H9 (cell line): Measurements from ENCODE around the gene DUOXA2. TPM values are rescaled to one million over a fixed set of nuclear protein-coding genes. Genes with fewer than 3 reads are reported as not detected.

Source experiments
- DNase-seq: peaks from one replicate; pipeline ENCODE4 v3.0.0-alpha.2; 2017
- H2AFZ ChIP-seq: one replicate; pipeline ENCODE4 v1.6.1; 2013; ENCODE audit warnings: mild to moderate bottlenecking, low read length, control low read depth, moderate library complexity
- H2AK5ac ChIP-seq: 2 replicates; pipeline ENCODE4 v1.6.1; 2013; ENCODE audit warnings: low read length, control low read depth, mixed read lengths; ENCODE audit not compliant: insufficient read length
- H2BK120ac ChIP-seq: one replicate; pipeline ENCODE4 v1.6.1; 2013; ENCODE audit warnings: low read depth, mild to moderate bottlenecking, low read length, control low read depth, inconsistent platforms; ENCODE audit not compliant: poor library complexity, severe bottlenecking
- H2BK12ac ChIP-seq: 2 replicates; pipeline ENCODE4 v1.6.1; 2013; ENCODE audit warnings: low read length, control low read depth, mixed read lengths, low read depth; ENCODE audit not compliant: insufficient read length
- H2BK15ac ChIP-seq: 2 replicates; pipeline ENCODE4 v1.6.1; 2013; ENCODE audit warnings: low read depth, low read length, control low read depth
- H2BK20ac ChIP-seq: one replicate; pipeline ENCODE4 v1.6.1; 2013; ENCODE audit warnings: low read depth, mild to moderate bottlenecking, low read length, control low read depth, inconsistent platforms; ENCODE audit not compliant: poor library complexity, severe bottlenecking
- H2BK5ac ChIP-seq: 2 replicates; pipeline ENCODE4 v1.6.1; 2013; ENCODE audit warnings: low read length, control low read depth, mixed read lengths; ENCODE audit not compliant: insufficient read length
- H3K14ac ChIP-seq: 2 replicates; pipeline ENCODE4 v1.6.1; 2013; ENCODE audit warnings: low read length, control low read depth; ENCODE audit not compliant: insufficient read depth
- H3K18ac ChIP-seq: 2 replicates; pipeline ENCODE4 v1.6.1; 2013; ENCODE audit warnings: low read depth, mild to moderate bottlenecking, mixed read lengths, low read length, control low read depth; ENCODE audit not compliant: insufficient read length
- H3K23ac ChIP-seq: 2 replicates; pipeline ENCODE4 v1.6.1; 2013; ENCODE audit warnings: low read length, control low read depth, mixed read lengths, low read depth; ENCODE audit not compliant: insufficient read length
- H3K23me2 ChIP-seq: 2 replicates; pipeline ENCODE4 v1.6.1; 2013; ENCODE audit warnings: low read depth, mild to moderate bottlenecking, mixed read lengths, low read length, control low read depth; ENCODE audit not compliant: insufficient read length, poor library complexity, severe bottlenecking
- H3K27ac ChIP-seq: 2 replicates; pipeline ENCODE4 v1.5.1; 2013; ENCODE audit warnings: low read length, control low read depth, mixed read lengths, low read depth; ENCODE audit not compliant: insufficient read length
- H3K27me3 ChIP-seq: 2 replicates; pipeline ENCODE4 v1.6.1; 2013; ENCODE audit warnings: low read length, control low read depth, inconsistent platforms; ENCODE audit not compliant: insufficient read depth
- H3K4ac ChIP-seq: 2 replicates; pipeline ENCODE4 v1.6.1; 2013; ENCODE audit warnings: low read depth, mild to moderate bottlenecking, control low read depth, inconsistent platforms, low read length, moderate library complexity
- H3K4me1 ChIP-seq: 2 replicates; pipeline ENCODE4 v1.6.1; 2013; ENCODE audit warnings: low read length, control low read depth, inconsistent platforms; ENCODE audit not compliant: insufficient read depth
- H3K4me2 ChIP-seq: 2 replicates; pipeline ENCODE4 v1.6.1; 2013; ENCODE audit warnings: low read length, control low read depth, mixed read lengths; ENCODE audit not compliant: insufficient read length, insufficient read depth
- H3K56ac ChIP-seq: 2 replicates; pipeline ENCODE4 v1.6.1; 2013; ENCODE audit warnings: low read depth, mild to moderate bottlenecking, mixed read lengths, low read length, control low read depth; ENCODE audit not compliant: insufficient read length
- H3K79me1 ChIP-seq: 2 replicates; pipeline ENCODE4 v1.6.1; 2013; ENCODE audit warnings: low read depth, mild to moderate bottlenecking, moderate library complexity, low read length, control low read depth, inconsistent platforms; ENCODE audit not compliant: insufficient read depth, poor library complexity, severe bottlenecking
- H3K79me2 ChIP-seq: 2 replicates; pipeline ENCODE4 v1.6.1; 2013; ENCODE audit warnings: low read length, control low read depth, inconsistent platforms; ENCODE audit not compliant: insufficient read depth
- H3K9ac ChIP-seq: 2 replicates; pipeline ENCODE4 v1.6.1; 2013; ENCODE audit warnings: low read length, control low read depth, mixed read lengths; ENCODE audit not compliant: insufficient read length; ENCODE audit errors: extremely low read depth
- H3K9me3 ChIP-seq: one replicate; pipeline ENCODE4 v1.6.1; 2013; ENCODE audit warnings: low read depth, low read length, inconsistent platforms; ENCODE audit not compliant: control insufficient read depth
- H3T11ph ChIP-seq: one replicate; pipeline ENCODE4 v1.6.1; 2013; ENCODE audit warnings: mild to moderate bottlenecking, low read length, control low read depth, inconsistent platforms
- H4K20me1 ChIP-seq: one replicate; pipeline ENCODE4 v1.6.1; 2013; ENCODE audit not compliant: control insufficient read depth, insufficient read length, insufficient read depth
- H4K5ac ChIP-seq: 2 replicates; pipeline ENCODE4 v1.6.1; 2013; ENCODE audit warnings: low read depth, mild to moderate bottlenecking, mixed read lengths, low read length, control low read depth; ENCODE audit not compliant: insufficient read length
- H4K8ac ChIP-seq: replicated peaks from 2 replicates; pipeline ENCODE4 v1.6.1; 2013; ENCODE audit warnings: low read length, control low read depth, mixed read lengths, low read depth; ENCODE audit not compliant: insufficient read length
- H4K91ac ChIP-seq: 2 replicates; pipeline ENCODE4 v1.6.1; 2013; ENCODE audit warnings: low read depth, mild to moderate bottlenecking, moderate library complexity, mixed read lengths, low read length, control low read depth; ENCODE audit not compliant: insufficient read length
- H3K27ac Mint-ChIP-seq, 3 experiments: 2 replicates in 2 of 3; 3 replicates in 1 of 3; pipeline ENCODE4 v1.8.0; 2020 to 2021; ENCODE audit warnings: mixed read lengths in 3 of 3, mild to moderate bottlenecking in 1 of 3, moderate library complexity in 1 of 3
- H3K27me3 Mint-ChIP-seq: 2 replicates; pipeline ENCODE4 v1.8.0; 2021; ENCODE audit warnings: low read depth, mild to moderate bottlenecking, moderate library complexity, mixed read lengths
- H3K36me3 Mint-ChIP-seq, 3 experiments: 2 replicates in 2 of 3; 3 replicates in 1 of 3; pipeline ENCODE4 v1.8.0; 2020 to 2021; ENCODE audit warnings: low read depth in 3 of 3, mixed read lengths in 3 of 3; ENCODE audit not compliant: insufficient read depth in 1 of 3
- H3K4me1 Mint-ChIP-seq, 2 experiments: 2 replicates each; pipeline ENCODE4 v1.8.0; 2020; ENCODE audit warnings: mixed read lengths in 2 of 2
- H3K4me3 Mint-ChIP-seq, 2 experiments: 2 replicates in 1 of 2; 3 replicates in 1 of 2; pipeline ENCODE4 v1.8.0; 2020 to 2021; ENCODE audit warnings: mild to moderate bottlenecking in 2 of 2, mixed read lengths in 2 of 2, moderate library complexity in 1 of 2
- H3K9me3 Mint-ChIP-seq, 2 experiments: 2 replicates in 1 of 2; 3 replicates in 1 of 2; pipeline ENCODE4 v1.8.0; 2020; ENCODE audit warnings: mild to moderate bottlenecking in 2 of 2, mixed read lengths in 2 of 2, moderate library complexity in 1 of 2
- WGBS: extraction: QIAGEN DNeasy Blood & Tissue Kit; methylation state at CpG from one replicate; pipeline ENCODE4 v1.1.7; 2013; ENCODE audit warnings: missing lambda C conversion rate, low lambda C conversion rate, mixed read lengths; ENCODE audit not compliant: insufficient read length; ENCODE audit errors: extremely low coverage; 5-methylcytosine and 5-hydroxymethylcytosine counted together
- total RNA-seq: library from RNA; stranded (reverse); gene quantifications from 2 replicates; pipeline ENCODE4 v1.2.1, GENCODE V29; 2021
- TF ChIP-seq, protein P1 (sequence below): fragments of 200-600 bp; sonication (generic); conservative IDR thresholded peaks from 3 replicates; pipeline ENCODE4 v1.8.0; 2021; ENCODE audit warnings: antibody characterized with exemption, mild to moderate bottlenecking

DUOXA2 gene
- total RNA-seq, 1 experiment from 2014 or later, result not detected

DNA sequence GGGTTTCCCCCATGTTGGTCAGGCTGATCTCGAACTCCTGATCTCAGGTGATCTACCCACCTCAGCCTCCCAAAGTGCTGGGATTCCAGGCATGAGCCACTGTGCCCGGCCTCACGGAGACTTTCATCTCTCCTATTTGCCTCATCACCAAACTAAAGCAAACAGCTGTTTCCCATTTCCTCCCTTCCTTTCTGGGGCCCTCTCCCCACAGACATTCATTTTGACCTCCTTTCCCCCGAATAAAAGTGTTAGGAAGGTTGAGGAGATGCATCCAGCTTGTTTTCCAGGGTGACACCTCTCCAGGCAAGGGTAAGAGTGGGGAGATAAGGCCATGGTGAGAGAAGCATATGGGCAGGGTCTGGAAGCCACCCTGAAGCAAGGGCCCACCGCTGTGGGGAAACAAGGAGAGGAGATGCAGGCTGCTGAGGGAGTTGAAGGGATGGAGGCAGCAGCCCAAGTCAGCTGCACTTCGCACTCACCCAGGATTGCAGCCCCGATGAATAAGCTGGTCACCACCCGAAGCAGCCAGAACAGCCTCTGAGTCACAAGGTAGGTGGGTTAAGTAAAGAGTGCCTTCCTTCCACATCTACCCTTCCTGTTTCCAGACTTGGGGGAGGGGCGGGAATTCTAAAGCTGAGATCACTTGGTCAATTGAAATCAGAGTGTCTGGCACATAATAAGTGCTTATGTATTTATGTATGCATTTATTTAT lies 7.7 kb downstream of the DUOXA2 start:
- no peak for DNase-seq
- Histone ChIP-seq H4K5ac (no peak overlapping the region), H2BK20ac (no peak overlapping the region), H3K79me2 (no peaks in the 10 kb centered on the region), H3T11ph (no peak overlapping the region), H2BK120ac (no peak overlapping the region), H3K27me3 (peaks cover 20% of the 10 kb centered on the region), H4K91ac (no peak overlapping the region), H3K23me2 (peaks cover 2% of the 10 kb centered on the region), H2AK5ac (no peak overlapping the region), H2BK5ac (no peak overlapping the region), H2AFZ (no peak overlapping the region), H3K9me3 (no peaks in the 10 kb centered on the region), H3K18ac (no peak overlapping the region), H3K4me2 (no peak overlapping the region), H3K14ac (no peak overlapping the region), H3K9ac (no peak overlapping the region), H3K23ac (no peak overlapping the region), H2BK12ac (no peak overlapping the region), H3K56ac (no peak overlapping the region), H4K8ac (no peak overlapping the region), H3K4ac (no peak overlapping the region), H3K4me1 (no peaks in the 10 kb centered on the region), H3K79me1 (no peaks in the 10 kb centered on the region), H4K20me1 (peaks cover 3% of the 10 kb centered on the region), H2BK15ac (no peak overlapping the region), H3K27ac (no peak overlapping the region)
- H3K9me3 Mint-ChIP-seq, result peaks cover 4 to 5% of the 10 kb centered on the region in 2 experiments; a peak in 4 of 5 replicates
- WGBS, result no CpG with 5 or more reads among the region's 9 CpGs
- peaks cover 2 to 12% of the 10 kb centered on the region in 2 experiments; a peak in 3 of 4 replicates for H3K4me1 Mint-ChIP-seq
- TF ChIP-seq, protein P1, sequence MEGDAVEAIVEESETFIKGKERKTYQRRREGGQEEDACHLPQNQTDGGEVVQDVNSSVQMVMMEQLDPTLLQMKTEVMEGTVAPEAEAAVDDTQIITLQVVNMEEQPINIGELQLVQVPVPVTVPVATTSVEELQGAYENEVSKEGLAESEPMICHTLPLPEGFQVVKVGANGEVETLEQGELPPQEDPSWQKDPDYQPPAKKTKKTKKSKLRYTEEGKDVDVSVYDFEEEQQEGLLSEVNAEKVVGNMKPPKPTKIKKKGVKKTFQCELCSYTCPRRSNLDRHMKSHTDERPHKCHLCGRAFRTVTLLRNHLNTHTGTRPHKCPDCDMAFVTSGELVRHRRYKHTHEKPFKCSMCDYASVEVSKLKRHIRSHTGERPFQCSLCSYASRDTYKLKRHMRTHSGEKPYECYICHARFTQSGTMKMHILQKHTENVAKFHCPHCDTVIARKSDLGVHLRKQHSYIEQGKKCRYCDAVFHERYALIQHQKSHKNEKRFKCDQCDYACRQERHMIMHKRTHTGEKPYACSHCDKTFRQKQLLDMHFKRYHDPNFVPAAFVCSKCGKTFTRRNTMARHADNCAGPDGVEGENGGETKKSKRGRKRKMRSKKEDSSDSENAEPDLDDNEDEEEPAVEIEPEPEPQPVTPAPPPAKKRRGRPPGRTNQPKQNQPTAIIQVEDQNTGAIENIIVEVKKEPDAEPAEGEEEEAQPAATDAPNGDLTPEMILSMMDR, result no peak
- no peaks in the 10 kb centered on the region; a peak in 2 of 7 replicates for H3K36me3 Mint-ChIP-seq
- peaks cover 80% of the 10 kb centered on the region for H3K27me3 Mint-ChIP-seq
- no peak overlapping the region; a peak in 1 of 5 replicates for H3K4me3 Mint-ChIP-seq
- no peak overlapping the region; a peak in 1 of 7 replicates for H3K27ac Mint-ChIP-seq
